Gastrocnemius medialis (tissue), 4 donors: Measurements from ENCODE around the gene PTBP1. TPM values are rescaled to one million over a fixed set of nuclear protein-coding genes. Genes with fewer than 3 reads are reported as not detected.

ENCODE experiments used
- ATAC-seq, 2 donors: fragments of 150-250 bp; one replicate each; pipeline ENCODE4 v1.9.1; 2016
- DNase-seq, 2 donors: peaks; one replicate each; pipeline ENCODE4 v3.0.0-alpha.2; 2019
- H3K27ac ChIP-seq, 4 donors: fragments of 200-600 bp; sonication (generic); 1 replicate in 1 of 4; 2 replicates in 3 of 4; pipeline ENCODE4 v1.5.1; 2016 to 2018; ENCODE audit warnings: mild to moderate bottlenecking in 2 of 4, moderate library complexity in 1 of 4
- H3K27me3 ChIP-seq, 3 donors: fragments of 200-600 bp; sonication (generic) in 2 of 3; 1 replicate in 1 of 3; 2 replicates in 2 of 3; pipeline versions ENCODE4 v1.5.1 to v1.6.0; 2016 to 2019; ENCODE audit warnings: mild to moderate bottlenecking in 1 of 3, moderate library complexity in 1 of 3
- H3K36me3 ChIP-seq, 2 donors: fragments of 200-600 bp; sonication (generic) in 1 of 2; one replicate each; pipeline ENCODE4 v1.5.1; 2017 to 2018
- H3K4me1 ChIP-seq, 2 donors: fragments of 200-600 bp; sonication (generic) in 1 of 2; one replicate each; pipeline ENCODE4 v1.5.1; 2016 to 2017; ENCODE audit warnings: mild to moderate bottlenecking in 2 of 2
- H3K4me3 ChIP-seq, 4 donors: fragments of 200-600 bp; sonication (generic) in 3 of 4; 1 replicate in 1 of 4; 2 replicates in 3 of 4; pipeline ENCODE4 v1.5.1; 2016 to 2019; ENCODE audit warnings: mild to moderate bottlenecking in 2 of 4
- H3K9me3 ChIP-seq, 3 donors: fragments of 200-600 bp; sonication (generic) in 2 of 3; 1 replicate in 1 of 3; 2 replicates in 2 of 3; pipeline ENCODE4 v1.5.1; 2016 to 2019
- POLR2A ChIP-seq, 2 donors: fragments of 450-650 bp; IDR thresholded peaks; one replicate each; pipeline ENCODE4 v1.6.1; 2017; ENCODE audit warnings: antibody characterized with exemption in 2 of 2, mild to moderate bottlenecking in 2 of 2, moderate library complexity in 2 of 2
- in situ Hi-C, 4 donors: fragments of 200-750 bp; cut with MboI; loops; one replicate each; pipeline versions ENCODE4 v1.15.0 to v1.8.0; 2017; ENCODE audit warnings: low sequenced_read_pairs in 4 of 4
- intact Hi-C: fragments of 100-400 bp; cut with DNase I; formaldehyde crosslinking; loops from one replicate; pipeline ENCODE4 v1.15.1; 2023; ENCODE audit warnings: low total_unique reads
- total RNA-seq, 4 donors: library from RNA; depleted of rRNA; stranded (reverse); fragments of >200 nt; gene quantifications; one replicate each; pipeline versions ENCODE4 v1.1.0 to v1.2.3, GENCODE V29; 2016
- TF ChIP-seq, protein P1 (sequence below), 5 experiments: fragments of 450-650 bp in 3 of 5; fragments of 200-600 bp in 2 of 5; sonication (generic) in 2 of 5; IDR thresholded peaks in 4 of 5; conservative IDR thresholded peaks in 1 of 5; 1 replicate in 4 of 5; 2 replicates in 1 of 5; pipeline ENCODE4 v1.5.1; 2016 to 2019; ENCODE audit warnings: antibody characterized with exemption in 5 of 5, mild to moderate bottlenecking in 3 of 5, moderate library complexity in 3 of 5

Gene PTBP1
- total RNA-seq, 4 donors from 2014 or later = 29.8 to 51.7 (median 36.7) TPM

DNA sequence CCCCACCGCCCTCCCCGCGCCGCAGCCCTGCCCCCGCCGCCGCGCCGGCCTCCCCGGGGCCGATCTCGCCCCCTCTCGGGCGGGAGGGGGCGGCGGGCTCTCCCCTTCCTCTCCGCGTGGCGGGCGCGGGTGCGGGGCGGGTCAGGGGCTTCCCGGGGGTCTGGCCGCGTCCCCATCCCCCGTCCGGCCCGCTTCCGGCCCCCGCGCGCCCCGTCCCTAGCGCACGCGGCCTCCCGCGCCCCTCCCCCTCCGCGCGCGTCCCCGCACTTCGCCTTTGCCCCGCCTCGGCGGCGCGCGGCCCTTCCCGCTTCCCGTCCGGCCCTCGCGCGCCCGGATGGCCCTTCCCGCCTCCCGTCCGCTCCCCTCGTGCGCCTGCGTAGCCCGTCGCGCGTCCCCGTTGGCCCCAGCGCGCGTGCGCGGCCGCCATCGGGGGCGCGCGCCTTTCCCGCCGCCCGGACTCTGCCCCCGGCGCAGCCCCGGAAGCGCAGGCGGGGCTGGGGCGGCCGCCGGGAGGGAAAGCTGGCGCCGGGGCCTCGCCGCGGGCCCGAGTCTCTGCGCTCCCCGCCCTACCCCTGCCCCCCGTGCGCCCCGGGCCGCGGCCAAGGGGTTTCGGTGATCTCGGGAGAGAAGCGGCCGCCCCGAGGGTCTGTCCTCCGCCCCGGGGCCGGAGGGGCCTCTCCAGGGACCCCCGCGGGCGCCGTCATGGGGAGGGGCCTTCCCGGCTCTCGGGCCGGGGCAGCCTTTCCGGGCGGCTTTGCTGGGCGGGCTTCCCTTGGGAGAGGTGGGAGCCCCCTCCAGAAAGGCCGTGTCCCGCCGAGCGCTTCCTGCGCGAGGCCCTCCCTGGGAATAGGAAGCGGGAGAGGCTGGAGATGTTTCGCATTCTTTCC lies 519 bp downstream of the PTBP1 start:
- Histone ChIP-seq H3K27ac (peak overlapping the region; percentile 86 to 99 (median 90)), H3K9me3 (no peaks in the 10 kb centered on the region), H3K4me1 (peaks cover 56 to 59% of the 10 kb centered on the region in 2 donors), H3K36me3 (no peaks in the 10 kb centered on the region), H3K4me3 (peak overlapping the region; percentile 79 to 96 (median 87)), H3K27me3 (no peaks in the 10 kb centered on the region)
- intact Hi-C loops = loop anchor here (1.0 to 10.0 kb wide), 9 partner anchors 96 to 855 kb away; partner anchors contain the start of genes FAM174C, MED16, POLRMT and RNF126
- DNase-seq (peak; percentile 77 to 86), ATAC-seq (peak; percentile 55 to 59)
- TF ChIP-seq POLR2A (IDR thresholded peaks at IDR 0.05) = peak; percentile 17 to 33
- TF ChIP-seq, protein P1, sequence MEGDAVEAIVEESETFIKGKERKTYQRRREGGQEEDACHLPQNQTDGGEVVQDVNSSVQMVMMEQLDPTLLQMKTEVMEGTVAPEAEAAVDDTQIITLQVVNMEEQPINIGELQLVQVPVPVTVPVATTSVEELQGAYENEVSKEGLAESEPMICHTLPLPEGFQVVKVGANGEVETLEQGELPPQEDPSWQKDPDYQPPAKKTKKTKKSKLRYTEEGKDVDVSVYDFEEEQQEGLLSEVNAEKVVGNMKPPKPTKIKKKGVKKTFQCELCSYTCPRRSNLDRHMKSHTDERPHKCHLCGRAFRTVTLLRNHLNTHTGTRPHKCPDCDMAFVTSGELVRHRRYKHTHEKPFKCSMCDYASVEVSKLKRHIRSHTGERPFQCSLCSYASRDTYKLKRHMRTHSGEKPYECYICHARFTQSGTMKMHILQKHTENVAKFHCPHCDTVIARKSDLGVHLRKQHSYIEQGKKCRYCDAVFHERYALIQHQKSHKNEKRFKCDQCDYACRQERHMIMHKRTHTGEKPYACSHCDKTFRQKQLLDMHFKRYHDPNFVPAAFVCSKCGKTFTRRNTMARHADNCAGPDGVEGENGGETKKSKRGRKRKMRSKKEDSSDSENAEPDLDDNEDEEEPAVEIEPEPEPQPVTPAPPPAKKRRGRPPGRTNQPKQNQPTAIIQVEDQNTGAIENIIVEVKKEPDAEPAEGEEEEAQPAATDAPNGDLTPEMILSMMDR (IDR thresholded peaks at IDR 0.05 in 4 of 5, conservative IDR thresholded peaks at IDR 0.05 in 1 of 5) = peak in 2 of 5 experiments; percentile 49 to 67
- in situ Hi-C loops = no loop called here

DNA sequence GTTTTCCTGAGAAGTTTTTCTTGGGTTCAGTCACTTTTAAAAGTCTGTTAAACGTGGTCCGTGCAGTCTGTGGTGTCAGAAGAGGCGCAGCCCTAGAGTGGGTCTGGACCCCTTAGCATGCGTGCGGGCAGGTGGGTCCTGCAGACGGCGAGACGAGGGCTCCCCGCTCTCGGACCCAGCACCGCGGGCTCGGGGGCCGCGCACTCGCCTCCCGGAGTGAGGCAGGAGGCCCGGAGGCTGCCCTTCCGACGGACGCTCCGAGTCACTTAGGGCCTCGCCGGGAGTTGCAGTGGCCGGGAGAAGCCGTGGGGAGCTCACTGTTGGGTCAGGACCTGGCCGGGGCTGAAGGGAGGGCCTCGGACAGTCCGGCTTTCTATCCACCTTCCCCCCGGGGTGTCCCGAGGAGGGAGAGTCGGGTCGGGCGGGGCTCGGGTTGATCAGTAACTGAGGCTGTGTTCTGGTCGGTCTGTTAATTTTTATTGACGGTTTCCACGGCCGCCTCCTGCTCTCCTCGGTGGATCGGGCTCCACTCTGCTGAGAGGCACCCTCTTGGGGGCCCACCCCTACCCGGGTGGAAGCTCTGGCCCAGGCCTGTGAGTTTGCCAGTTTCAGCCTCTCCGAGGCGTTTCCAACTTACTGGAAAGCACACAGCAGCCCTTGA lies 1.3 kb downstream of the PTBP1 start:
- in situ Hi-C loops (no loop called here), intact Hi-C loops (loop anchor here (5.0 to 10.0 kb wide), 3 partner anchors 136 to 476 kb away; partner anchors contain the start of genes FAM174C, POLRMT and RNF126)
- Histone ChIP-seq H3K4me1 (peaks cover 64 to 67% of the 10 kb centered on the region in 2 donors), H3K36me3 (no peaks in the 10 kb centered on the region), H3K4me3 (peak overlapping the region; percentile 79 to 96 (median 87)), H3K9me3 (no peaks in the 10 kb centered on the region), H3K27me3 (no peaks in the 10 kb centered on the region), H3K27ac (peak overlapping the region; percentile 75 to 99 (median 90))
- TF ChIP-seq, protein P1 (IDR thresholded peaks at IDR 0.05 in 4 of 5, conservative IDR thresholded peaks at IDR 0.05 in 1 of 5) = no peak
- TF ChIP-seq POLR2A (IDR thresholded peaks at IDR 0.05) = no peak
- no peak for ATAC-seq
- no peak for DNase-seq

DNA sequence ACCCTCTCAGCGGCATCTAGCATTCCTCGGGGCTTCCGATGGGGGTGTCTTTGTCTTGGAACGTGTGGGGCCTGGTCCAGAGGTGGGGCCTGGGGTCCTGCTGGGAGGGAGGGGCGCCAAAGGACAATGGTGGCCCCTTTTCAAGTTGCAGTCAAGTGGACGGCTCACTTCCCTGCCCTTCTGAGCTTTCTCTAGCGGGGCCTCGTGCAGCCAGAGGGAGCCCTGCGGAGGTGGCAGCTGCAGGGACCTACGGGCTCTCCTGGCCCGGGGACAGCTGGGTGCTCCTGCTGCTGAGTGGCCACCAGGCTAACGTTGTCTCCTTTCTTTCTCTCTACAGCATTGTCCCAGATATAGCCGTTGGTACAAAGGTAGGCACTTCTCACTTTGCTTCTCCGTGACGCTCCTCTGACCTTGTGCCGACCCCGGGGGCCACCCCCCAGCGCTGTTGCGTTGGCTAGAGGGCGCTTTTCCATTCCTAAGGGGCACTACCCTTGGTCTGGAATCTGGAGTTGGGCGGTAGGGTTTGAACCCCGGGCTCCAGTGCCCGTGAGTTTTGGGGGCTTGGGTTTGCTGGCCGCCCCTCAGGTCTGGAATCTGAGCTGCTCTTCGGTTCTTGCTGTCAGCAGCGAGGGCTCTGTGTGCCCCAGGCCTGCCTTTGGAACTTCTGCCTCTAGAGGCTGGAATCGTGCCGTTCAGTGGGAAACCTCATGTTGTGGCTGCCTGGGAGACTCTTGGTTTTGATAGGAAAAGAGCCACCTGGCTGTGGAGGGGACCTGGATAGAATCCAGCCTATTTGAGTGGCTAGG lies 2.0 kb downstream of the PTBP1 start:
- in situ Hi-C loops = no loop called here

More for the DNA sequence above, 2.0 kb downstream of the PTBP1 start:
- peak overlapping the region; percentile 75 to 99 (median 90) for H3K27ac ChIP-seq
- H3K27me3 ChIP-seq = no peaks in the 10 kb centered on the region
- H3K9me3 ChIP-seq = no peaks in the 10 kb centered on the region
- no peak for TF ChIP-seq POLR2A (IDR thresholded peaks at IDR 0.05)
- TF ChIP-seq, protein P1 (IDR thresholded peaks at IDR 0.05 in 4 of 5, conservative IDR thresholded peaks at IDR 0.05 in 1 of 5) = no peak
- H3K4me1 ChIP-seq = peaks cover 64 to 71% of the 10 kb centered on the region in 2 donors
- DNase-seq = no peak
- H3K4me3 ChIP-seq = peak overlapping the region; percentile 79 to 96 (median 87)
- H3K36me3 ChIP-seq = peaks cover 0 to 6% of the 10 kb centered on the region in 2 donors
- intact Hi-C loops = loop anchor here (5.0 to 10.0 kb wide), 3 partner anchors 137 to 476 kb away; partner anchors contain the start of genes FAM174C, POLRMT and RNF126
- no peak for ATAC-seq
